Neural crest cell (in vitro differentiated cells): Measurements from ENCODE around the gene PLXNA2. TPM values are rescaled to one million over a fixed set of nuclear protein-coding genes. Genes with fewer than 3 reads are reported as not detected.
A peak's percentile ranks its signal among the peaks of the same experiment; 100 is the strongest.

ENCODE experiments used
- DNase-seq: peaks from one replicate; pipeline ENCODE4 v3.0.0; 2021; ENCODE audit warnings: low read depth, mixed read lengths, low spot score
- H3K27ac Mint-ChIP-seq: one replicate; pipeline ENCODE4 v1.8.0; 2021; ENCODE audit warnings: mild to moderate bottlenecking, mixed read lengths; ENCODE audit not compliant: unreplicated experiment
- H3K27me3 Mint-ChIP-seq: 2 replicates; pipeline ENCODE4 v1.8.0; 2021; ENCODE audit warnings: low read depth, mild to moderate bottlenecking, mixed read lengths
- H3K36me3 Mint-ChIP-seq: 2 replicates; pipeline ENCODE4 v1.8.0; 2021; ENCODE audit warnings: low read depth, mild to moderate bottlenecking, mixed read lengths
- H3K4me1 Mint-ChIP-seq: 2 replicates; pipeline ENCODE4 v1.8.0; 2021; ENCODE audit warnings: mixed read lengths
- H3K4me3 Mint-ChIP-seq: one replicate; pipeline ENCODE4 v1.8.0; 2021; ENCODE audit warnings: mild to moderate bottlenecking, mixed read lengths
- H3K9me3 Mint-ChIP-seq: 2 replicates; pipeline ENCODE4 v1.8.0; 2021; ENCODE audit warnings: mixed read lengths
- total RNA-seq: library from RNA; stranded (reverse); gene quantifications from 2 replicates; pipeline ENCODE4 v1.2.1, GENCODE V29; 2021
- TF ChIP-seq, protein P1 (sequence below): fragments of 200-600 bp; sonication (generic); conservative IDR thresholded peaks from 2 replicates; pipeline ENCODE4 v1.5.0; 2021; ENCODE audit warnings: antibody characterized with exemption, mild to moderate bottlenecking

PLXNA2 gene
- total RNA-seq, 1 donor from 2014 or later: 37.7 TPM

DNA sequence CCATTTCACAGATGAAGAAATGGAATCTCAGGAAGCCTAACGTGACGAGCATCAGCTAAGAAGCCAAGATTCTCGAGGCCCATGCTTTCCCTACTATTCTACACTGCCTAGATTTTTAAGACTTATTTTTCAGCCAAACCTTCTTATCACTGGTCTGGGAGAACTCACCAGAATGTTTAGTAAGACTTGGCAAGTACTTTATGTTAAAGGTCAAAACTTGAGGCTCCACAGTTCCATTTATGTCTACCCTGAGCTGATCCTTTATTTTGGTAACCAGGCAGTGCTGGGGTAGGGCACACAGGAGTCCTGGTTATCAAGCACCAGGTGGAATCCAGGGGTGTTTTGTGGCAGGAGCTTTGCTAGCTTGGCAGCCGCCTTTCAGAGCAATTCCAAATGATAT is 16.8 kb downstream of the PLXNA2 start:
- Mint-ChIP-seq H3K36me3 (peaks cover 8% of the 10 kb centered on the region), H3K4me3 (no peak overlapping the region), H3K27ac (no peak overlapping the region), H3K27me3 (no peaks in the 10 kb centered on the region), H3K9me3 (no peaks in the 10 kb centered on the region), H3K4me1 (peaks cover 78% of the 10 kb centered on the region)
- DNase-seq: no peak
- TF ChIP-seq, protein P1, sequence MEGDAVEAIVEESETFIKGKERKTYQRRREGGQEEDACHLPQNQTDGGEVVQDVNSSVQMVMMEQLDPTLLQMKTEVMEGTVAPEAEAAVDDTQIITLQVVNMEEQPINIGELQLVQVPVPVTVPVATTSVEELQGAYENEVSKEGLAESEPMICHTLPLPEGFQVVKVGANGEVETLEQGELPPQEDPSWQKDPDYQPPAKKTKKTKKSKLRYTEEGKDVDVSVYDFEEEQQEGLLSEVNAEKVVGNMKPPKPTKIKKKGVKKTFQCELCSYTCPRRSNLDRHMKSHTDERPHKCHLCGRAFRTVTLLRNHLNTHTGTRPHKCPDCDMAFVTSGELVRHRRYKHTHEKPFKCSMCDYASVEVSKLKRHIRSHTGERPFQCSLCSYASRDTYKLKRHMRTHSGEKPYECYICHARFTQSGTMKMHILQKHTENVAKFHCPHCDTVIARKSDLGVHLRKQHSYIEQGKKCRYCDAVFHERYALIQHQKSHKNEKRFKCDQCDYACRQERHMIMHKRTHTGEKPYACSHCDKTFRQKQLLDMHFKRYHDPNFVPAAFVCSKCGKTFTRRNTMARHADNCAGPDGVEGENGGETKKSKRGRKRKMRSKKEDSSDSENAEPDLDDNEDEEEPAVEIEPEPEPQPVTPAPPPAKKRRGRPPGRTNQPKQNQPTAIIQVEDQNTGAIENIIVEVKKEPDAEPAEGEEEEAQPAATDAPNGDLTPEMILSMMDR: no peak

- DNase-seq: no peak
- H3K27ac Mint-ChIP-seq: peak overlapping the region; percentile 81
- peaks cover 71% of the 10 kb centered on the region for H3K4me1 Mint-ChIP-seq
- H3K9me3 Mint-ChIP-seq: no peaks in the 10 kb centered on the region
- peak overlapping the region; percentile 18 for H3K4me3 Mint-ChIP-seq
- TF ChIP-seq, protein P1: no peak
- no peaks in the 10 kb centered on the region for H3K27me3 Mint-ChIP-seq
- H3K36me3 Mint-ChIP-seq: peaks cover 8% of the 10 kb centered on the region
These were observed 17.9 kb downstream of the PLXNA2 start for GRCh38 chr1:208225954-208226937.

DNA sequence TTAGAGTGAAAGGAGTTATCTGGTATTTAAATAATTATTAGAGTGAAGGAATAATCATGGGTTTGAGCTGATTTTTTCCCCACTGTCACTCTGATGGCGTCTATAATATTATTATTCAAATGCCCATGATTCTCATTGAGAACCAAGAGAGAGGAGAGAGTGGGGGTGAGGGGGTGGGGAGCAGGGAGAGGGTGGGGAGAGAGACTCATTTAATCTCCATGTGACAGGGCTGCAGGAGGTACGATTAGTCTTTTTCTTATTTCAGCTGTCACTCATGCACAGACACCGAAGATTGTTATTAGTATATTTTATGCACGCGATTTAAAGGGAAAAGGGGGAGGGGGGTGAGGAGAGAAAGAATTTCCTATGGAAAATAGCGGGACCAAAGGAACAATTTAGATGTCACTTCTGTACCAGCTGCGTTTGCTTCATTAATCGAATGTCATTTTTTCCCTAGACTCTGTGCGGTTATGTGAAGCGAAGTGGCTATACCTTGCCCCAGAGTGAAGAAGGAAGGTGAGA is 19.9 kb downstream of the PLXNA2 start:
- Mint-ChIP-seq H3K4me3 (no peak overlapping the region), H3K36me3 (peaks cover 5% of the 10 kb centered on the region), H3K4me1 (peaks cover 74% of the 10 kb centered on the region), H3K27ac (no peak overlapping the region), H3K9me3 (no peaks in the 10 kb centered on the region), H3K27me3 (no peaks in the 10 kb centered on the region)
- DNase-seq: no peak
- TF ChIP-seq, protein P1: no peak

GRCh38 chr1:208223136-208223535 is 21.0 kb downstream of the PLXNA2 start:
- Mint-ChIP-seq H3K27me3 (no peaks in the 10 kb centered on the region), H3K36me3 (peaks cover 6% of the 10 kb centered on the region), H3K9me3 (no peaks in the 10 kb centered on the region), H3K4me3 (no peak overlapping the region), H3K27ac (no peak overlapping the region), H3K4me1 (peaks cover 72% of the 10 kb centered on the region)
- DNase-seq: no peak
- TF ChIP-seq, protein P1: no peak

DNA sequence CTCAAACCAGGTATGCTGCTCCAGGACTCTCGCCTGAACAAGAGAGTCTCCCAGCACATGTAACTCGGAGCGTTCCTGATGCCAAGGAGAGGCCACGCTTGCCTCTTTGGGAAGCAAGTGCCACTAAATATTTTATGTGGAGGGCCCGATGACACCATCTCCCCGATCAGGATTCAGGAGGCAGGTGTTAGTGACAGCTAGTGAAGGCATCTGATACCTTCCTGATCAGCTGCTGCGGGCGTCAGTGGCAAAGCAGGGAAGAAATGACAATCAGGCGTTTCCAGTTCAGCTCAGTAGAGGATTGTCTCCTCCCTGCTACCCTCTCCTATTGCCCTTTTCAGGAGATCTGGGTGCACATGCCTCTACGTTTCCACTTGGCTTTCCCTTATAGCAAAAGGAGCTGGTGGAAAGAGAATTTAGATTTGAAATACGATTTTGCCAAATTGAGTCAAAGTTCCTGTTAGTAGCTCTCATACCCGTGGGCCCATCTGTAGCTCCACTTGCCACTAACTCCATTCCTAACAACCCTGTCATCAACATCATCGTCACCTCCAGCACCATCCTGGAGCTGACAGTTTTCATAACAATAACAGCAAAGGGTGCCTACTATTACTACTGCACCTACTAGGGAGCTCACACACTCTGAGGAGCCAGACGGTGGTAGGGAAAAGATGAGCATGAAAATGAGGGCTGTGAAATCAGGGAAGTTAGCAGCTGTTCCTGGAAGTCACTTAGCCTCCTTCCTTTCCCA is 21.6 kb downstream of the PLXNA2 start:
- Mint-ChIP-seq H3K36me3 (peaks cover 7% of the 10 kb centered on the region), H3K27ac (no peak overlapping the region), H3K9me3 (no peaks in the 10 kb centered on the region), H3K4me1 (peaks cover 68% of the 10 kb centered on the region), H3K4me3 (no peak overlapping the region), H3K27me3 (no peaks in the 10 kb centered on the region)
- DNase-seq: no peak
- TF ChIP-seq, protein P1: no peak
